HCT116 (cell line): ENCODE measurements around the gene OSGEPL1. TPM values are rescaled to one million over a fixed set of nuclear protein-coding genes. Genes with fewer than 3 reads are reported as not detected.

Source experiments
- ATAC-seq: fragments of 200-7000 bp; cut with Tn5 transposase; 2 replicates; pipeline ENCODE4 v1.9.1; 2020; ENCODE audit warnings: mild to moderate bottlenecking, moderate library complexity
- BruUV-seq: library from RNA; stranded (reverse); fragments of 400-500 nt; replicated peaks from 2 replicates; lab custom pipeline; 2021; lab: Mats Ljungman, UMichigan
- CTCF ChIA-PET: fragments of 300-600 bp; sonication (Branson Sonifier 250); formaldehyde crosslinking; loops from one replicate; lab custom pipeline; 2021; ENCODE audit warnings: antibody characterized with exemption; lab: Charles Lee
- POLR2A ChIA-PET: fragments of 300-600, 350-600 bp; sonication (Branson Sonifier 250); formaldehyde crosslinking; loops from one replicate; lab custom pipeline; 2021; ENCODE audit warnings: antibody characterized with exemption; lab: Charles Lee
- RAD21 ChIA-PET, 2 experiments: fragments of 300-600 bp; sonication (Branson Sonifier 250); formaldehyde crosslinking; loops; one replicate each; lab custom pipeline; 2023; ENCODE audit warnings: low total read pairs in 2 of 2; ENCODE audit not compliant: uncharacterized antibody in 2 of 2, unreplicated experiment in 2 of 2, low non-redundant PET in 1 of 2; lab: Charles Lee
- DNase-seq: peaks from one replicate; pipeline ENCODE4 v3.0.0-alpha.2; 2010; ENCODE audit warnings: low read depth, low spot score
- H2AFZ ChIP-seq: fragments of 200-600 bp; shearing (Covaris generic), sonication (generic); 2 replicates; pipeline ENCODE4 v1.6.1; 2017; ENCODE audit warnings: low read depth, mixed run types, mixed read lengths, antibody characterized with exemption, low read length; ENCODE audit not compliant: poor library complexity, severe bottlenecking
- H3K27ac ChIP-seq: 2 replicates; pipeline ENCODE4 v1.5.1; 2012; ENCODE audit warnings: low read depth, low read length
- H3K27me3 ChIP-seq: fragments of 200-600 bp; sonication (generic); 2 replicates; pipeline ENCODE4 v1.6.1; 2016; ENCODE audit warnings: mixed run types, low read length, mixed read lengths; ENCODE audit not compliant: insufficient read depth
- H3K36me3 ChIP-seq, 2 experiments: fragments of 200-500 bp in 1 of 2; fragments of 200-600 bp in 1 of 2; sonication (Bioruptor generic) in 1 of 2; sonication (generic) in 1 of 2; 2 replicates each; pipeline versions ENCODE4 v1.5.1 to v1.6.1; 2014 to 2016; ENCODE audit warnings: low read length in 2 of 2, inconsistent platforms in 1 of 2, mixed read lengths in 1 of 2, mixed run types in 1 of 2; ENCODE audit not compliant: insufficient read depth in 2 of 2, control insufficient read depth in 1 of 2
- H3K4me1 ChIP-seq, 2 experiments: fragments of 200-600 bp in 1 of 2; sonication (generic) in 1 of 2; 2 replicates each; pipeline versions ENCODE4 v1.5.1 to v1.6.1; 2012 to 2017; ENCODE audit warnings: low read length in 2 of 2, inconsistent platforms in 1 of 2, mild to moderate bottlenecking in 1 of 2, mixed read lengths in 1 of 2, mixed run types in 1 of 2, moderate library complexity in 1 of 2; ENCODE audit not compliant: insufficient read depth in 2 of 2, control insufficient read depth in 1 of 2
- H3K4me2 ChIP-seq: fragments of 200-600 bp; sonication (generic); 2 replicates; pipeline ENCODE4 v1.6.1; 2017; ENCODE audit warnings: mixed run types, low read length, mixed read lengths
- H3K4me3 ChIP-seq, 2 experiments: fragments of 200-600 bp in 1 of 2; sonication (generic) in 1 of 2; replicated peaks in 1 of 2; 2 replicates each; pipeline ENCODE4 v1.5.1; 2011 to 2016; ENCODE audit warnings: low read length in 2 of 2, control low read depth in 1 of 2, low read depth in 1 of 2, mild to moderate bottlenecking in 1 of 2, mixed read lengths in 1 of 2, mixed run types in 1 of 2
- H3K79me2 ChIP-seq: fragments of 200-600 bp; sonication (generic); 2 replicates; pipeline ENCODE4 v1.6.1; 2017; ENCODE audit warnings: mild to moderate bottlenecking, mixed run types, low read length, moderate library complexity, mixed read lengths; ENCODE audit not compliant: insufficient read depth
- H3K9ac ChIP-seq: fragments of 200-600 bp; sonication (generic); 2 replicates; pipeline ENCODE4 v1.6.1; 2016; ENCODE audit warnings: low read length, mixed read lengths
- H3K9me2 ChIP-seq: fragments of 200-600 bp; sonication (generic), shearing (Covaris generic); 2 replicates; pipeline ENCODE4 v1.6.1; 2017; ENCODE audit warnings: mixed run types, mild to moderate bottlenecking, moderate library complexity; ENCODE audit not compliant: insufficient read depth
- H3K9me3 ChIP-seq, 2 experiments: fragments of 200-500 bp in 1 of 2; fragments of 200-600 bp in 1 of 2; sonication (Bioruptor generic) in 1 of 2; sonication (generic) in 1 of 2; 2 replicates each; pipeline ENCODE4 v1.6.1; 2014 to 2017; ENCODE audit warnings: low read length in 2 of 2, mixed read lengths in 2 of 2, inconsistent platforms in 1 of 2, low read depth in 1 of 2, mild to moderate bottlenecking in 1 of 2, mixed run types in 1 of 2, moderate library complexity in 1 of 2; ENCODE audit not compliant: control insufficient read depth in 1 of 2, insufficient read depth in 1 of 2
- H4K20me1 ChIP-seq: fragments of 200-600 bp; sonication (generic), shearing (Covaris generic); 2 replicates; pipeline ENCODE4 v1.6.1; 2017; ENCODE audit warnings: mixed run types, mild to moderate bottlenecking, moderate library complexity; ENCODE audit not compliant: insufficient read depth
- ATF3 ChIP-seq: IDR thresholded peaks from 2 replicates; pipeline ENCODE4 v1.6.1; 2012
- CBX3 ChIP-seq: IDR thresholded peaks from 2 replicates; pipeline ENCODE4 v1.6.1; 2012; ENCODE audit warnings: low read depth
- CEBPB ChIP-seq: IDR thresholded peaks from 2 replicates; pipeline ENCODE4 v1.6.1; 2012; ENCODE audit warnings: low read depth
- CTCF ChIP-seq, 3 experiments: fragments of 200-600 bp in 1 of 3; sonication (generic) in 1 of 3; IDR thresholded peaks in 2 of 3; conservative IDR thresholded peaks in 1 of 3; 2 replicates each; pipeline ENCODE4 v1.5.1; 2012 to 2017; ENCODE audit warnings: low read depth in 2 of 3, low read length in 2 of 3, antibody characterized with exemption in 1 of 3, borderline replicate concordance in 1 of 3, control low read depth in 1 of 3, mild to moderate bottlenecking in 1 of 3, mixed read lengths in 1 of 3, mixed run types in 1 of 3, moderate library complexity in 1 of 3; ENCODE audit not compliant: insufficient read depth in 1 of 3
- EGR1 ChIP-seq: IDR thresholded peaks from 2 replicates; pipeline ENCODE4 v1.6.1; 2012; ENCODE audit warnings: low read depth
- FOSL1 ChIP-seq: IDR thresholded peaks from 2 replicates; pipeline ENCODE4 v1.6.1; 2012; ENCODE audit warnings: low read depth
- JUND ChIP-seq: IDR thresholded peaks from 2 replicates; pipeline ENCODE4 v1.6.1; 2012
- REST ChIP-seq: IDR thresholded peaks from 2 replicates; pipeline ENCODE4 v1.6.1; 2012; ENCODE audit warnings: low read depth
- SIN3A ChIP-seq: IDR thresholded peaks from 2 replicates; pipeline ENCODE4 v1.6.1; 2012; ENCODE audit warnings: low read depth
- SP1 ChIP-seq: IDR thresholded peaks from 2 replicates; pipeline ENCODE4 v1.6.1; 2012; ENCODE audit warnings: low read depth
- SRF ChIP-seq: IDR thresholded peaks from 2 replicates; pipeline ENCODE4 v1.6.1; 2012; ENCODE audit warnings: low read depth
- TCF7L2 ChIP-seq: IDR thresholded peaks from 2 replicates; pipeline ENCODE4 v1.7.0; 2011; ENCODE audit warnings: borderline replicate concordance, inconsistent platforms; ENCODE audit not compliant: insufficient read depth, insufficient read length; ENCODE audit errors: extremely low read depth
- ZFX ChIP-seq: fragments of 450-650 bp; IDR thresholded peaks from 2 replicates; pipeline ENCODE4 v1.6.1; 2017
- intact Hi-C: fragments of 100-400 bp; cut with micrococcal nuclease; formaldehyde crosslinking; loops from 2 replicates; pipeline ENCODE4 v1.10.0; 2022
- total RNA-seq: library from RNA; stranded (reverse); gene quantifications from one replicate; pipeline ENCODE4 v1.2.1, GENCODE V29; 2021; ENCODE audit not compliant: unreplicated experiment

Gene OSGEPL1
- total RNA-seq, 1 experiment from 2014 or later, result 11.2 TPM

GRCh38 chr2:189797902-189798301, 35.3 kb upstream of the OSGEPL1 start (continued):
- TF ChIP-seq CTCF (IDR thresholded peaks at IDR 0.05 in 2 of 3, conservative IDR thresholded peaks at IDR 0.05 in 1 of 3; ENCODE audit: borderline replicate concordance in 1 of 3, insufficient read depth in 1 of 3, low read depth in 2 of 3, low read length in 2 of 3), result no peak
- no peak for TF ChIP-seq ZFX
- TF ChIP-seq EGR1, result no peak
- no peak for TF ChIP-seq TCF7L2
- TF ChIP-seq CEBPB, result no peak
- TF ChIP-seq SIN3A, result no peak
- no peak for TF ChIP-seq SRF
- no peak for TF ChIP-seq JUND
- TF ChIP-seq REST, result no peak
- no peak for TF ChIP-seq SP1

GRCh38 chr2:189794310-189794709, 31.7 kb upstream of the OSGEPL1 start:
- RAD21 ChIA-PET, result no interaction called here
- no peaks in the 10 kb centered on the region for H3K27me3 ChIP-seq

More at GRCh38 chr2:189794310-189794709, 31.7 kb upstream of the OSGEPL1 start:
- H3K4me1 ChIP-seq, result no peaks in the 10 kb centered on the region
- H3K36me3 ChIP-seq, result peaks cover 18 to 27% of the 10 kb centered on the region in 2 experiments
- no peak overlapping the region for H2AFZ ChIP-seq
- TF ChIP-seq FOSL1 (no peak), ATF3 (no peak), REST (no peak), SIN3A (no peak), CBX3 (no peak)
- no peaks in the 10 kb centered on the region for H3K9me3 ChIP-seq
- H3K9me2 ChIP-seq, result no peaks in the 10 kb centered on the region
- peaks cover 42% of the 10 kb centered on the region for H3K79me2 ChIP-seq
- no peak overlapping the region for H3K4me3 ChIP-seq
- BruUV-seq, result no TSS peak
- no peak overlapping the region for H3K27ac ChIP-seq
- H4K20me1 ChIP-seq, result no peaks in the 10 kb centered on the region
- H3K4me2 ChIP-seq, result no peak overlapping the region
- ATAC-seq, result no peak
- no peak overlapping the region for H3K9ac ChIP-seq
- no peak for DNase-seq
- CTCF ChIA-PET, result no interaction called here
- POLR2A ChIA-PET, result no interaction called here
- intact Hi-C loops, result loop anchor here (10.0 kb wide), 1 partner anchor 520 kb away; the partner anchor contains the start of gene HIBCH
